HG03196 (cell line): ENCODE data around the gene CPVL.

ENCODE experiments used
- ATAC-seq: cut with Tn5 transposase; IDR thresholded peaks from one replicate; pipeline ENCODE4 v1.9.1; 2021; ENCODE audit not compliant: unreplicated experiment

The CPVL gene

DNA sequence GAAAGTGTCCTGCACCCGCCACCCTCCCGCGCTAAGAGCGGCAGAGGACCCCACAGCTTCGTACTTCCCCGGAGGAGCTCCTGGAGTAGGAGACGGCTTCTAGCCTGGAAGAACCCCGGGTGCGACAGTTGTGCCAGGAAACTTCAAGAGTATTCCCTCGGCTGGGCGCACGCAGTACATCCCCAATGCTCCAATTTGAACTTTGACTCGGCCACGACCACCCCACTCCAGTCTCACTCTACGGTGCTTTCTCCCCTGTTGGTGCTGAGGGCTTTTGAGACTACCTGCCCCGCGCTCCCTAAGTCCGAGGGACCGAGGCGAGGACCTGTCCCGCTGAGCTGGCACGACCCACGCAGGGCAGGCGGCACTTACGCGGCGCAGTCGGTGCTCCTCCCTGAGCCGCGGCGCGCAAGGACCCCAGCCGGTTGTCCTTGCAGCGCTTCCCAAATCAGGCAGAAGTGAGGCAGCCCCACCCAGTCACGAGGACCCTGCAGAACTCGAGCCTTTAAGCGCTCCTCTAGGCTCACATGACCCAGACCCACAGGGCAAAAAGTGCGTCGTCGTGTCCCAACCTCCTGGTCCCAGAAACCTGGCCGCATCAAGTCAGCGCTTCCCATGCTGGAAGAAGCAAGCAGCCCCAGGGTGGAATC lies at the start of gene CPVL:
TSS of gene CPVL (minus strand) at position 481 of the 650 bp plus-strand sequence. CDS start 25,476 bp downstream, outside the sequence.
- no peak for ATAC-seq

DNA sequence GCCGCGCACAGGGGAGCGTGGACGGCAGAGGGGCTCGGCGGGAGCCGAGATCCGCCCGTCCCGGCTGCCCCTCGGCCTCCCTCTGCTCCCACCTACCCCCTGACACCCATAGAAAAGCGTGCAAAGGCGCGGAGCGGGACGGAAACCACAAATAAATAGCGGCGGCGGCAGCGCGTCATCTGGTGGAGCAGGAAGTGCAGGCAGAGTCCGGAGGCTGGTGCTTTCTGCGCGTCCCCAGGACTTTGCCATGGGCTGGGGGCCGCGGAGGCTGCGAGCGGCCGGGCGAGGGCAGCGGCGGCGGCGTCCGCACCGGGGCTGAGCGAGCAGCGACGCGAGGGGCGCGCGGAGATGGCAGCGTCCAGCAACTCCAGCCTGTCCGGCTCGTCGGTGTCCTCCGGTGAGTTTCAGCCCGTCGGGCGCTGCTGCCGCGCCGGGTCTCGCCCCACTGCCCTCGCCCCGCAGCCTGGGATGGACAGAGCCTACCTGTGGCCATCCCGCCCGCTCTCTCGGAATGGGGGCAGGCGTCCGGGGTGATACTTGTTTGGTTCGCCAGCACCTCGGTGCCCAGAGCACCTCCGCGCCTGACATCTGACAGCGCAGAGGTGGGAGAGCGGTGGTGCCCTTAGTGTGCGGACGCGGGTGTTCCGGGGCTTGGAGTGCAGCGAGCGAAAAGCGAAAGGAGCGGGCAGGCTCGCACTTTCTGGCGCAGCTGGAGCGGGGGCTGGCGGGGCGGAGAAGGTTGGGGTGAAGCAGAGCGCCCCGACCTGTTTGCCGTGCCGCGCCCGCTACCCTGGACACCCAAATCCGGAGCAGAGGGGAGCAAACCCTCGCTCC lies 48.5 kb upstream of the CPVL start, which contains the start of gene CHN2:
TSS of gene CHN2 (plus strand) at position 182 of the 834 bp plus-strand sequence.
- no peak for ATAC-seq

DNA sequence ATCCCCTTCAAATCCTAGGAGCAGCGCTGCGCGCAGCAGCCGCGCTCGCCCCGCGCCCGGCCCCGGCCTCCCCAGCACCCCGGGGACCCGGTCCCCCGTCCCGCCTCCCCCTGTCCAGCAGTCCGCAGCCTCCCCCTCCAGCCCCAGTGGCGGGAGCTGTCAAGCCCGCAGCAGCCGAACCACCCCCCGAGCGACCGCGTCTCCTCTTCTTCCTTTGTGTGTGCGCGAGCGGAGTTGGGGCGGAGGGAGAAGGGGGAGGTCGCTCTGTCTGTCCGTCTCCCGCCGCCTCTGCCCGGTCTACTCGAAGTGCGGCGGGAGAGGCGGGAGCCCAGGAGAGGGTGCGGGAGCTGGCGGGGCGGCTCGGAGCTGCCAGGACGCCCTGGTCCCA lies 47.9 kb upstream of the CPVL start:
- ATAC-seq = no peak

DNA sequence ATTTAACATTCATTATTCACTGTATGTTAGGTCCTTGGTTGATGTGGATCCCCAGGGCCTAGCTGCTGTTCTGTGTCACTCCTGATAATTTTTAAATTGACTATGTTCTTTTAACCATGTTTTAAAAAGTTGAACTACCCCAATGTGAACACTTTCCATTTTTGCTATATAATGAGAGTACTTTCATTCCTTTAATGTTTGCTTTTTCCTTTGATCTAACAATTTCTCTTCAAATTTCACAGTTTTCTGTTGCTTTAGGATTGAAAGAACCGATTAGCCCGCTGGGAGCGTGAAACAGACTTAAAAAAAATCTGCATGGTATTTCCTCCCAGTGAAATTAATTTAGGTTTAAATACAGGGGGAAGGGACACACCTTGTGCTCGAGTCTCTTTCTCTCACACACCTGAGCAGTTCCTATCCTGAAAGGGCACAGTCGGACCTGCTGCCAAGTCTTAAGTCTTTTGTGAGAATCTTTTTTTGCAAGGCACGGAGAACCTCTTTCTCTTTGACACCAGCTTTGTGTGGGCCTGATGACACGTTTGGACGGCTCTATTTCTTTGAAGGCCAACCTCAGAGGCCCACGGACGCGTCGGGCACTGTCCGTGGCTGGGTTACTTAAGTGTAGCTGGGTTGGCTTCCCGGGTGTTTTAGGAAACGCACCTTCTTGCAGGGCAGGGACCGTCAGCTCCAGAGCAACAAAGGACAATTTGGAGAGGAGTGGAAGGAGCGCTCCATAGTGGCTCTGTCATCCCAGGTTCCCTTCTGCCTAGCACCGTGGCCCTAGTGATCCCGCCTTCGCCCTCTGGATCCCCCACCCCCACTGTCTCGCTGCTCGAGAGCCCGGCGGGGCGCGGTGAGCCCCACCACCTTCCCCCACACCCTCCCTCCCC lies 47.2 kb upstream of the CPVL start:
- ATAC-seq = no peak

DNA sequence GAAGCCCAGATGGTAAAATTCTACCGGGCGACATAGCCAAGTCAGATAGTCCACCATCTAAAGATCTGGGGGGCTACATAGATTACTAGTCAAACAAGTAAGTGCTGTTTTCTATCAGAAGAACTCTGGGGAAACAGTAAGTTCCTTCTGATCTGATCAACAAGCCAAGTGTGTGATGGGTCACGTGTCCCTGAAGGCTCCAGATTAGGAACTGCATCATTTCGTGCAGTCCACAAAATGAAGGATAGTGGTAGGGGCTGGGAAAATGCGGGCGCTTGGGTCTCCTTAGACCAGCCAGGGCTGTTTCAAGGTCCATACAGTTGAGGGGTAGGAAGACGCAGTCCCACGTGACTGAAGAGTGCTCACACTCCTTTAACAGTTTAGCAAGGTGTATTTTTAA lies 46.5 kb upstream of the CPVL start:
- no peak for ATAC-seq

DNA sequence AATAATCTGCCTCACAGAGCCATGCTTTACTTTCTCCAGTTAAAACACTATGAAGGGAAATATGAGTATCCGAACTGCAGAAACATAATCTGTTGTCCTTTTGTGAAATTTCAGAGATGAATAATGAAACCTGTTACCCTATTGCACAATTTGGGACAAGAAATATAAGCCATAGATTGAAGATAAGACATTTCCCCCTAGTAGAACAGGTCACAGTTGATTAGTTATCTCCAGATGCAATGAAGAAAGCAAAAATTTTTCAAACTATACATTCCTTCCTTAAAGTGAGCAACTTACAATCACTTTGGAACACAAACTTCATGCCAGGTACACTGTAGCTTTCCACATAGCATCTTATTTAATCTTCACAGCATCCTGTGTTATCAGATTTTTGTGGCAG lies 46.0 kb upstream of the CPVL start:
- no peak for ATAC-seq

DNA sequence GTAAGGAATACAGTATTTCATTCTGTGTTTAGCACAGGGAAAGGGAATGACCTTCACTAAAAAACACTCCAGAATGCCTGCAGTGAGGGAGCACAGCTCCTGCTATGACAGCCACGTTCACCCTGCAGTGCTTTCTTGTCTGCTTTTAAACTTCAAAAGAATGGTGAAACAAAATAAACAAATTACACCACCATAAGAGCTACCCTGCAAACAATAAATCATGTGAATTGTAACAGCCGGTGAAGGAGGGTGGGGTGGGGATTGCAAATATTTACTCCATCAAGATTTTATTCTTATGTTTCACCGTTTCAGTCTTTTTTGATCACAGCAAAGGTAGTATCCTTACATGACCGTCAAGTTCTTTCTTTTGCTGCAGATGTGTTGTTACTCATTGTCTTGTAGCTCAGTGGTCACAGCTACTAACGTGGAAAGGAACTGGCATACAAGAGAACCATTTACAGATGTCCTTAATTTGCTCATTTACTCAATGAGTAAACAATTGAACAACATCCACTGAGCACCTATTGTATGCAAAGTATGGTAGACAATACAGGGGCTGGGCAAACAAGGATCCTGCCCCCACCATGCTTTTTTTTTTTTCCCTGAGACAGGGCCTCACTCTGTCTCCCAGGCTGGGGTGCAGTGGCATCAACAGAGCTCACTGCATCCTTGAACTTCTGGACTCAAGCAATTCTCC lies 44.2 kb upstream of the CPVL start:
- no peak for ATAC-seq

DNA sequence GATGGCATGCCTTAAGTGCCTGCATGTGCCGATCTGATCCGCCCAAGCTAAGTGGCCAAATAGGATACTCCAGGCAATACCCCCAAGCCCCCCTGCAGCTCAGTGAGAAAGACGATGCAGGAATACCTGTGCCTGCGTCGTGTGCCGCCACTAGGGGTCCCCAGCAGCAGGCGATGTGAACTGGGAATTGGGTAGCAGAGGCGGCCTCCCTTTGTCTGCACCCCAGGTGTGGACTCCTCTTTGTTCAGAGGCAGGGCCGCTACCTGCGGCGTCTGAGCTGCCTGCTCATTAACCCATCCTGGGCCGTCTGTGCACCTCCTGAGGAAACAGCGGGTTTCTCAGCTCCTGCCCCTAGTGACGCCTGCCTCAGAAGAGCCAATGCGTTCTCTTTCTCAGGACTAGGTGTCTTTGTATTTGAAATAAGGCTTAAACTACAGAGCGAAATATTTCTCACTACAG lies 43.4 kb upstream of the CPVL start:
- ATAC-seq = no peak

DNA sequence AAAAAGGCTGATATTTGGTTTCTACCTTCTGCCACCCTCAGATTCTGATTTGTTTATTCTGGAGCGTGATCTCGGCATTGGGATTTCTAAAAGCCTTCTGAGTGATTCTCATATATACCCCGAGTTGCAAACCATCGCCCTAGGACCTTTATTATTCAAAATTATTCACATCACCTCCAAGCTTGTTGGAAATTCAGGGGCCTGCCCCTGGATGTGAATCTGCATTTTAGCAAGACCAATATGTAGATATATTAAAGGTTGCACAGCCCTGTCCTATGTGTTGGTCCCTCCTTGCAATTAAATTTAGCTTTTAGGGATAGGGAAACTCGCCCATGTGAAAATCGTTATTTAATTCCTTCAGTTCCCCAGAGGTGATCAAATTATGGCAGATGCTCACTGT lies 39.3 kb upstream of the CPVL start:
- no peak for ATAC-seq

DNA sequence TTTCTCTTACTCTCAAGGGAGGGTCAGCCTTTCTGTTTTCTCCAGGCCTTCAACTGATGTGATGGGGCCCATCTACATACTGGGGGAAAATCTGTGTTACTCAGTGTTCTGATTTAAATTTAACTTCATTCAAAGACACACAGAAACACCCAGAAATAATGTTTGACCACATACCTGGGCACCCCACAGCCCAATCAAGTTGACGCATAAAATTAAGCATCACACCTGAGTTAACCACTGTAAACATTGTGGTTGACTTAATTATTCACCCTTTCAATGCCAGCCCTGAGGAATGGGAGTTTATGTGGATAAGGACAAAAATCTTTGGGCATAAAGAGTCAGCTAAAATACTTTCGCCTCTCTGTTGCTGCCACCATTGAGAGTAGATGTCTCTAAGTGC lies 38.3 kb upstream of the CPVL start:
- ATAC-seq = no peak

DNA sequence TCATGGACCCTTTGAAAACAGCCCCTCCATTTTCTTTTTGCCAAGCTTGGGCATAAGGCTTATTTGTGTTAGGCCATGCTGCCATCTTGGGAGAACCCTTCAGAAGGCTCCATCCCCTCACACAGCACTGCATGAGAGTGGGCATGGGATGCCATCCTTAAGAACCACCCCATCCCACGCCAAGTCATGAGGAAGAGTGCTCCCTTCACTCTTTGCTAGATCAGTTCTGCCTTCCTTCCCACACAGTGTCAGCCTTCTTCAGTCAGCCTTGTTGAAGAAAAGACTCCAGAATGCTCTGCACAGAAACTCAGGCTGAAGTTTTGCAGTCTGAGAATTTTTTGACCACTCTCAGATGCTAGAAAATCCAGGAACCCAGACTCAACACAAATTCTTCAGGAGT lies 32.8 kb upstream of the CPVL start:
- no peak for ATAC-seq

DNA sequence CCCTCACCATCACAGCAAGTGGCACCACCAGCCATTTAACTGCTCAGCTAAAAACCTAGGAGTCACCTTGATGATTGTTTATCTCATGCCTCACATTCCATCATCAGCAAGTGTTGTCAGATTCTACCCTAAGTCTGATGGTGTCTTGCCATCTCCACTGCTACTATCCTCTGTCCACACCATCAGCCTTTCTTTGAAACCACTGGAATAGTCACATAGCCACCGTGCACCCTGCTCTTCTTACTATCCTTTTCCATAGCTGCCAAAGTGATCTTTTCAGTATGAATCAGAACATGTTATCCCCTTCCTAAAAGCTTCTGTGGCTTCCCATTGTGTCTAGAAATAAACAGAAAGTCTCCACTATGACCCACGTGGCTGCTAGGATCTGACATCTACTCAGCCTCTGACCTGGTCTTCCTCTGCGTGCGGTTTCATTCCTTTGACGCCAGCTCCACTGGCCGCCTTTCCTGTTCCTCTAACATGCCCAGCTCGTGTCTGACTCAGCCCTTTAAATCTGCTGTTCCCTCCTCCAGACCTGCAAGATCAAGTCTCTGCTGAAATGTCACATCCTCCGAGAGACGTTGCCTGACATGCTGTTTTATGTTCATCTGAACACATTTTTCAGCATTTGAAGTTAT lies 31.7 kb upstream of the CPVL start:
- no peak for ATAC-seq

DNA sequence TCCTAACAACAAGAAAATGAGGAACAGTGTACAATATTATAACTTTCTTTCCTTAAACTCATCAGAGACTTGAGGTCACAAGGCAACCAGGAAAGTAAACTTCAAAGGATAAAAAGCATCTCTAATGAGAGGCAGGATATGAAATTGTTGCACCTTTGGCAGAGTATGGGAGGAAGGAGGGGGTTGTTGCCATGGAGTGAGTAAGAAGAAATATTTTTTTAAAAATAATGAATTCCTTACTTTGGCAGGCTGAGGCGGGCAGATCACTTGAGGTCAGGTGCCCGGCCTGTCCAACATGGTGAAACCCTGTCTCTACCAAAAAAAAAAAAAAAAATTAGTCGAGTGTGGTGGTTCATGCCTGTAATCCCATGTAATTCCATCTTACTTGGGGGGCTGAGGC lies 27.1 kb upstream of the CPVL start:
- ATAC-seq = no peak

DNA sequence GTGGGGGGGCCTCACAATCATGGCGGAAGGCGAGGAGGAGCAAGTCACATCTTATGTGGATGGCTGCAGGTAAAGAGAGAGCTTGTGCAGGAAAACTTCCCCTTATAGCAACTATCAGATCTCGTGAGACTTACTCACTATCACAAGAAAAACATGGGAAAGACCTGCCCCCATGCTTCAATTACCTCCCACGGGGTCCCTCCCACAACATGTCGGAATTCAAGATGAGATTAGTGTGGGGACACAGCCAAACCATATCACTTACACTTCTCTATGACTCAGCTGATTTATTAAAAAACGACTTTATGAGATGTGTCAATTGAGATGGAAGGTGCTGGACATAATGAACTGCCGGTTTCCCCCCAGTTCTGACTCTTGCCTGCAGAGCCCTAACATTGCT lies 24.4 kb upstream of the CPVL start:
- ATAC-seq = no peak

DNA sequence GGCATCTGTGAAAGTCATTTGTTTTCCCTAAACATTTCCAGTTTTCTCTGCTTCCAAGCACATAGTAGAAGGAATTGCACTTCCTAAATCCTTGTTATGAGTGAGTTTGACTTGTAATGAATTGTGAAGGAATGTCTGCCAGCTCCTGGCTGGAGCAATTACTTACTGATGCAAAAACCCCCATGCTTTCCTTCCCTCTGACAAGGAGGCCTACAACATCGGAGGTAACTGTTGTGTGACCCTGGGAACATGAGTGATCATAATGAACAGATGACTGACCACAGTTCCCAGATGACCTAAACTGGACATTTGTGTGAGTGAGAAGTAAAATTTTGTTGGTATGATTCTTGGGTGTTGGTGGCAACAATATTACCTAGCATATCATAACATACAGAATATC lies 21.4 kb upstream of the CPVL start:
- no peak for ATAC-seq

DNA sequence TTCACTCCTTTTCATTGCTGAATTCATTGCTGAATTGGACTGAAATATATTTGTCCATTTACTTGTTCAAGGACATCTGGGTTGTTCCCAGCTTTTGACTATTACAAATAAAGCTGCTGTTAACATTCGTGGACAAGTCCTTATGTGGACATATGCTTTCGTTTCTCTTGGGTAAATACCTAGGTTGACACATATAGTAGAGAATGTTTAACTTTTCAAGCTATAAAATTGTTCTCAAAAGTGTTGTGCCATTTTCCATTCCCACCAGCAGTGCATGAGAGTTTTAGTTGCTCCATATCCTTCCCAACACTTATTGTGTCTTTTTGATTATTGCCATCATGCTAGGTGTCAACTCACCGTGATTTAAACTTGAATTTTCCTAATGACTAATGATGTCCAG lies 17.5 kb upstream of the CPVL start:
- ATAC-seq = no peak

DNA sequence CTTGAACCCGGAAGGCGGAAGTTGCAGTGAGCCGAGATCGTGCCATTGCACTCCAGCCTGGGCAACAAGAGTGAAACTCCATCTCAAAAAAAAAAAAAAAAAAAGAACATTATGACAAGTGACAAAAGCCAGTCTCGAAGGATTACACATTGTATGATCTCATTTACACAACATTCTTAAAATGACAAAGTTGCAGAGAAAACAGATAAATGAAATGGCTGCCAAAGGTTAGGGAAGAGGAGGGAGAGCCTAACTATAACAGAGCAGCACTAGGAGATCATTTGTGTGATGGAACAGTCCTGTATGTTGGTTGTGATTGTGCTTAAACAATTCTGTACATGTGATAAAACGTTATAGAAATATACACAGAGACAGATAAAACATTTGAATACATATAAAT lies 16.2 kb upstream of the CPVL start:
- ATAC-seq = no peak

DNA sequence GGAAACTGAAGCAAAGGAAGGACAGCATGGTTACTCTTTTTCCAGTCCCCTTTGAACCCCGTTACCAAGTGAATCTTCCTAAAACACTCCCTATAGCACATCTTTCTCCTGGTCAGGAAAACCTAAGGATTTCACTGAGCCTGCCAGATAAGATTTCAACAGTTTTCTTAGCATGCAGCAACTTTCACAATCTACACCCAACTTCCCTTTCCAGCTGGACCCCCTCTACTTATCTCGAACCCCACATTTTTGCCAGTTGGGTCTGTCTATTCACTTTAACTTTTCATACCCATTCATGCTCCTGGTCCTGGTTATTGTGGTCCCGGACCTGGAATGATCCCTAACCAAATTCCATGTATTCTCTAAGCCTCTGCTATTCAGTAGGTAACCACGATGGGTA lies 14.9 kb upstream of the CPVL start:
- no peak for ATAC-seq

DNA sequence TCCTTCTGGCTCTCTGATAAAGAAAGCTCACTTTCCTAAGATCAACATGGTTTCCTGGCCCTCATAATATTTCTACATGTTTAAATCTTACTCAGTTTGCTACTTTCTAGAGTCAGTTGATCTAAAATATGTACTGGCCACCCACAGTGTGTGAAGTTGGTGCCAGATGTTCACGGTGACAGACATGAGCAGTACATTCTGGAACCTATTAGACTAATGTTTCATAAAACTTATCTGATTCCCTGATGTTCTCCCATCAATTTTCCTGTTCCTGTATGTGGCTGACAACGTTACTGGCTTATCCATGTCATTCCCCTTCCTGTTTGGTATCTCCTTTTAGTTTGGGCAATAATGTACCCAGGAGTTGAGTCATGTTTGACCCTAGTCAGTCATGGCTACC lies 13.7 kb upstream of the CPVL start:
- no peak for ATAC-seq

DNA sequence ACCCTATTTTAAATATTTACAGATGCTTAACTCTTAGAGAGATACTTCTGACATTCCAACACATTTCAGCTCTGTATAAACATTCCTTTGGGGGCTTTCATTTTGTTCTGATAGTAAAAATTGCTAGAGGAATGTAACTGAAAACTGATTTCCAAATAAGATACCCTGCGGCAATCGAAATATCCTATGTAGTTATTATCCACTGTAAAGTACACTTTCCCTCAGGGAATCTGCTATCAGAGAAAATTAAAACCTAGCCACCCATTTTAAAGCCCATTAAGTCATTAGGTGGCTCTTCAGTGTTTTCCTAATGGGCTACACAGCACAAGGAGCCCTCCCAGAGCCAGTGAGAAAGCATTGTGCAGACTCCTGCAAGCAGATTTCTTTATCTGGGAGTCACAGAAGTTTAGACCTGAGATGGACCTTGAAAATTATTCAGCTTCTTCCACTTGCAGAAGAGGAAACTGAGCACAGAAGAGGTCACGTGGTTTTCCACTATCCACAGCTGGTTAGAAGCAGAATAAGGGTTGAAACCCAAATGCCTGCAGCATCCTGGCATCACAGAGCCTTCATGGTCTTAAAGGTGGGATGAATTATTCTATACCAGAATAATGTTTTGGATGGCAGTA lies 12.6 kb upstream of the CPVL start:
- no peak for ATAC-seq
